ENCODE results near the gene CCDC91.

Gene CCDC91

GRCh38 chr12:28171356-28172060 is 18.7 kb upstream of the CCDC91 start:
- TF ChIP-seq CTCF (IDR thresholded peaks at IDR 0.05; ENCODE audit: low read length, missing control alignments), result no peak
- no peak for DNase-seq (ENCODE audit: low read depth)
- no peak overlapping the region for H3K4me3 ChIP-seq (replicated peaks; ENCODE audit: low read depth, low read length)

- no peak overlapping the region for H3K4me3 ChIP-seq (replicated peaks; ENCODE audit: low read depth, low read length)
- TF ChIP-seq CTCF (IDR thresholded peaks at IDR 0.05; ENCODE audit: low read length, missing control alignments), result peak; percentile 86
- peak; percentile 80 for DNase-seq (ENCODE audit: low read depth)
These were observed 17.7 kb upstream of the CCDC91 start for GRCh38 chr12:28172434-28173030.

- DNase-seq (ENCODE audit: low read depth), result no peak
These were observed 16.8 kb upstream of the CCDC91 start for GRCh38 chr12:28173440-28173839.

GRCh38 chr12:28175098-28175589 is 15.1 kb upstream of the CCDC91 start:
- no peak overlapping the region for H3K4me3 ChIP-seq (replicated peaks; ENCODE audit: low read depth, low read length)
- TF ChIP-seq CTCF (IDR thresholded peaks at IDR 0.05; ENCODE audit: low read length, missing control alignments), result no peak
- no peak for DNase-seq (ENCODE audit: low read depth)

More at GRCh38 chr12:28173440-28173839, 16.8 kb upstream of the CCDC91 start:
- no peak for TF ChIP-seq CTCF (IDR thresholded peaks at IDR 0.05; ENCODE audit: low read length, missing control alignments)
- no peak overlapping the region for H3K4me3 ChIP-seq (replicated peaks; ENCODE audit: low read depth, low read length)

- H3K4me3 ChIP-seq (replicated peaks; ENCODE audit: low read depth, low read length), result no peak overlapping the region
- DNase-seq (ENCODE audit: low read depth), result no peak
- TF ChIP-seq CTCF (IDR thresholded peaks at IDR 0.05; ENCODE audit: low read length, missing control alignments), result no peak
These were observed 14.0 kb upstream of the CCDC91 start for GRCh38 chr12:28176295-28176694.

GRCh38 chr12:28177461-28177860 is 12.8 kb upstream of the CCDC91 start:
- DNase-seq (ENCODE audit: low read depth), result no peak
- TF ChIP-seq CTCF (IDR thresholded peaks at IDR 0.05; ENCODE audit: low read length, missing control alignments), result no peak

More at GRCh38 chr12:28177461-28177860, 12.8 kb upstream of the CCDC91 start:
- H3K4me3 ChIP-seq (replicated peaks; ENCODE audit: low read depth, low read length), result no peak overlapping the region
